Thyroid gland (tissue), 4 donors: ENCODE measurements around the gene PRG3.

Experiments
- POLR2A ChIP-seq, 2 donors: fragments of 450-650 bp; IDR thresholded peaks; one replicate each; pipeline ENCODE4 v1.6.1; 2017; ENCODE audit warnings: antibody characterized with exemption in 2 of 2, mild to moderate bottlenecking in 2 of 2, moderate library complexity in 1 of 2
- TF ChIP-seq, protein P1 (sequence below), 6 experiments: fragments of 200-600 bp in 3 of 6; fragments of 450-650 bp in 3 of 6; sonication (generic) in 3 of 6; IDR thresholded peaks; one replicate each; pipeline ENCODE4 v1.5.1; 2016 to 2019; ENCODE audit warnings: antibody characterized with exemption in 6 of 6, mild to moderate bottlenecking in 2 of 6, inconsistent platforms in 1 of 6, moderate library complexity in 1 of 6

GRCh38 chr11:57359396-57359795 is 21.6 kb downstream of the PRG3 start:
- TF ChIP-seq, protein P1, sequence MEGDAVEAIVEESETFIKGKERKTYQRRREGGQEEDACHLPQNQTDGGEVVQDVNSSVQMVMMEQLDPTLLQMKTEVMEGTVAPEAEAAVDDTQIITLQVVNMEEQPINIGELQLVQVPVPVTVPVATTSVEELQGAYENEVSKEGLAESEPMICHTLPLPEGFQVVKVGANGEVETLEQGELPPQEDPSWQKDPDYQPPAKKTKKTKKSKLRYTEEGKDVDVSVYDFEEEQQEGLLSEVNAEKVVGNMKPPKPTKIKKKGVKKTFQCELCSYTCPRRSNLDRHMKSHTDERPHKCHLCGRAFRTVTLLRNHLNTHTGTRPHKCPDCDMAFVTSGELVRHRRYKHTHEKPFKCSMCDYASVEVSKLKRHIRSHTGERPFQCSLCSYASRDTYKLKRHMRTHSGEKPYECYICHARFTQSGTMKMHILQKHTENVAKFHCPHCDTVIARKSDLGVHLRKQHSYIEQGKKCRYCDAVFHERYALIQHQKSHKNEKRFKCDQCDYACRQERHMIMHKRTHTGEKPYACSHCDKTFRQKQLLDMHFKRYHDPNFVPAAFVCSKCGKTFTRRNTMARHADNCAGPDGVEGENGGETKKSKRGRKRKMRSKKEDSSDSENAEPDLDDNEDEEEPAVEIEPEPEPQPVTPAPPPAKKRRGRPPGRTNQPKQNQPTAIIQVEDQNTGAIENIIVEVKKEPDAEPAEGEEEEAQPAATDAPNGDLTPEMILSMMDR (IDR thresholded peaks at IDR 0.05) = no peak
- TF ChIP-seq POLR2A (IDR thresholded peaks at IDR 0.05) = no peak
